Neural progenitor cell (in vitro differentiated cells): Measurements from ENCODE around the gene MED28. TPM values are rescaled to one million over a fixed set of nuclear protein-coding genes. Genes with fewer than 3 reads are reported as not detected.
A peak's percentile ranks its signal among the peaks of the same experiment; 100 is the strongest.

Source experiments
- DNase-seq: peaks from one replicate; pipeline ENCODE4 v3.0.0-alpha.2; 2016; ENCODE audit warnings: low spot score
- H2AFZ ChIP-seq: fragments of 200-600 bp; sonication (generic); replicated peaks from 2 replicates; pipeline ENCODE4 v1.6.1; 2016; ENCODE audit warnings: antibody characterized with exemption
- H3F3A ChIP-seq: fragments of 200-600 bp; sonication (generic); 2 replicates; pipeline ENCODE4 v1.6.1; 2016; ENCODE audit warnings: antibody characterized with exemption, low read depth
- H3K27ac ChIP-seq: fragments of 200-600 bp; sonication (generic); 2 replicates; pipeline ENCODE4 v1.5.1; 2016; ENCODE audit warnings: mild to moderate bottlenecking
- H3K27me3 ChIP-seq: fragments of 200-600 bp; sonication (generic); 2 replicates; pipeline ENCODE4 v1.6.1; 2016; ENCODE audit warnings: mild to moderate bottlenecking, moderate library complexity
- H3K36me3 ChIP-seq: fragments of 200-600 bp; sonication (generic); 2 replicates; pipeline ENCODE4 v1.5.1; 2016
- H3K4me1 ChIP-seq: fragments of 200-600 bp; sonication (generic); 2 replicates; pipeline ENCODE4 v1.6.1; 2016; ENCODE audit warnings: mixed run types
- H3K4me2 ChIP-seq: fragments of 200-600 bp; sonication (generic); 2 replicates; pipeline ENCODE4 v1.6.1; 2016
- H3K4me3 ChIP-seq: fragments of 200-600 bp; sonication (generic); 2 replicates; pipeline ENCODE4 v1.5.1; 2016
- H3K79me2 ChIP-seq: fragments of 200-600 bp; sonication (generic); 2 replicates; pipeline ENCODE4 v1.6.1; 2016; ENCODE audit warnings: low read depth
- H3K9ac ChIP-seq: fragments of 200-600 bp; sonication (generic); 2 replicates; pipeline ENCODE4 v1.6.1; 2016
- H3K9me3 ChIP-seq: fragments of 200-600 bp; sonication (generic); 2 replicates; pipeline ENCODE4 v1.5.1; 2016; ENCODE audit warnings: low read depth
- H4K20me1 ChIP-seq: fragments of 200-600 bp; sonication (generic); 2 replicates; pipeline ENCODE4 v1.6.1; 2016; ENCODE audit warnings: low read depth
- H3K27ac Mint-ChIP-seq: 3 replicates; pipeline ENCODE4 v1.8.0; 2021; ENCODE audit warnings: mixed read lengths
- H3K27me3 Mint-ChIP-seq: 2 replicates; pipeline ENCODE4 v1.8.0; 2022; ENCODE audit warnings: low read depth, mild to moderate bottlenecking, inconsistent platforms, moderate library complexity, mixed read lengths; ENCODE audit not compliant: insufficient read depth
- H3K36me3 Mint-ChIP-seq: 3 replicates; pipeline ENCODE4 v1.8.0; 2021; ENCODE audit warnings: mixed read lengths
- H3K4me1 Mint-ChIP-seq: 3 replicates; pipeline ENCODE4 v1.8.0; 2021; ENCODE audit warnings: mixed read lengths
- H3K4me3 Mint-ChIP-seq: 3 replicates; pipeline ENCODE4 v1.8.0; 2021; ENCODE audit warnings: mild to moderate bottlenecking, moderate library complexity, mixed read lengths
- H3K9me3 Mint-ChIP-seq: 3 replicates; pipeline ENCODE4 v1.8.0; 2020; ENCODE audit warnings: mixed read lengths
- CTCF ChIP-seq: fragments of 200-600 bp; sonication (generic); IDR thresholded peaks from 2 replicates; pipeline ENCODE4 v1.5.1; 2017; ENCODE audit warnings: antibody characterized with exemption, mild to moderate bottlenecking
- EZH2 ChIP-seq: fragments of 200-600 bp; sonication (generic); IDR thresholded peaks from 2 replicates; pipeline ENCODE4 v1.6.1; 2017; ENCODE audit warnings: antibody characterized with exemption, mild to moderate bottlenecking, moderate library complexity
- EZH2phosphoT487 ChIP-seq: fragments of 200-600 bp; sonication (generic); IDR thresholded peaks from 2 replicates; pipeline ENCODE4 v1.6.1; 2017; ENCODE audit warnings: antibody characterized with exemption
- total RNA-seq: library from RNA; depleted of rRNA; stranded (reverse); fragments of >200 nt; gene quantifications from 2 replicates; pipeline ENCODE4 v1.2.3, GENCODE V29; 2015; ENCODE audit warnings: low replicate concordance

MED28 gene
- total RNA-seq, 1 donor from 2014 or later: 45.8 TPM

- peak; percentile 90 for DNase-seq
- Histone ChIP-seq H3K4me3 (no peak overlapping the region), H3F3A (peaks cover 26% of the 10 kb centered on the region), H3K4me2 (no peak overlapping the region), H3K36me3 (peaks cover 6% of the 10 kb centered on the region), H3K4me1 (peaks cover 6% of the 10 kb centered on the region), H3K27ac (peak overlapping the region; percentile 17), H2AFZ (no peak overlapping the region), H3K27me3 (no peaks in the 10 kb centered on the region), H3K79me2 (no peaks in the 10 kb centered on the region), H4K20me1 (peaks cover 9% of the 10 kb centered on the region), H3K9ac (no peak overlapping the region), H3K9me3 (no peaks in the 10 kb centered on the region)
- TF ChIP-seq CTCF (peak; percentile 94), EZH2 (no peak)
- H3K36me3 Mint-ChIP-seq: peaks cover 11% of the 10 kb centered on the region
- no peak overlapping the region for H3K27ac Mint-ChIP-seq
- no peak overlapping the region for H3K4me3 Mint-ChIP-seq
- H3K9me3 Mint-ChIP-seq: no peaks in the 10 kb centered on the region
- H3K4me1 Mint-ChIP-seq: no peaks in the 10 kb centered on the region
- H3K27me3 Mint-ChIP-seq: no peaks in the 10 kb centered on the region
Measured at GRCh38 chr4:17636696-17637622, 22.5 kb downstream of the MED28 start.

DNA sequence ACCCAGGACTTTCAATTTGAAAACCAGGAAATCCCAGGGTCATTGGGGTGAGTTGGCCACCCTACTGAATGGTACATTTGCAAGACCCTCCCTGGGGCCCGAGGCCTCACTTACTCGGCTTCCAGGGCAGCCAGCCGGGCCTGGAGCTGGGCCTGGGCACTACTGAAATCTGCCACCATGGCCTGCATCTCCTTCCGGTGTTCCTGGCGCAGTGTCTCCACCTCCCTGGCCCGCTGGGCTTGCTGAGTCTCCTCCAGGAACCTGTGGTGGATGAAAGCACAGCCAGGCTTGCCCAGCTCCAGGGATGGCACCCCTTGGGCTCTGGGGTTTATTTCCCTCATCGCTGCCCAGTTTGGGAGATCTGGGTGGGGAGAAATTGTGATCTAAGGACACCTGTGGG, 24.7 kb downstream of the MED28 start:
- Mint-ChIP-seq H3K36me3 (peaks cover 21% of the 10 kb centered on the region), H3K9me3 (peaks cover 14% of the 10 kb centered on the region), H3K27me3 (no peaks in the 10 kb centered on the region), H3K27ac (peak overlapping the region; percentile 42), H3K4me3 (no peak overlapping the region), H3K4me1 (no peaks in the 10 kb centered on the region)
- H3K4me2 ChIP-seq: no peak overlapping the region
- peaks cover 23% of the 10 kb centered on the region for H3F3A ChIP-seq
- H3K36me3 ChIP-seq: peaks cover 6% of the 10 kb centered on the region
- H3K4me1 ChIP-seq: no peaks in the 10 kb centered on the region
- no peak for TF ChIP-seq CTCF
- H3K79me2 ChIP-seq: no peaks in the 10 kb centered on the region
- H3K9me3 ChIP-seq: no peaks in the 10 kb centered on the region
- no peak overlapping the region for H2AFZ ChIP-seq
- H3K4me3 ChIP-seq: no peak overlapping the region
- no peak overlapping the region for H3K9ac ChIP-seq
- DNase-seq: no peak
- peaks cover 4% of the 10 kb centered on the region for H4K20me1 ChIP-seq
- no peaks in the 10 kb centered on the region for H3K27me3 ChIP-seq
- H3K27ac ChIP-seq: no peak overlapping the region

- no peaks in the 10 kb centered on the region for H4K20me1 ChIP-seq
- no peak overlapping the region for H2AFZ ChIP-seq
- H3K27me3 Mint-ChIP-seq: peaks cover 5% of the 10 kb centered on the region
- peaks cover 16% of the 10 kb centered on the region for H3K36me3 Mint-ChIP-seq
- no peaks in the 10 kb centered on the region for H3K4me1 Mint-ChIP-seq
- H3K4me2 ChIP-seq: no peak overlapping the region
- no peak overlapping the region for H3K9ac ChIP-seq
- H3K27ac ChIP-seq: no peak overlapping the region
- H3K79me2 ChIP-seq: no peaks in the 10 kb centered on the region
- no peaks in the 10 kb centered on the region for H3K27me3 ChIP-seq
- H3K9me3 Mint-ChIP-seq: peaks cover 16% of the 10 kb centered on the region
- DNase-seq: no peak
- H3K9me3 ChIP-seq: no peaks in the 10 kb centered on the region
- no peak overlapping the region for H3K27ac Mint-ChIP-seq
- no peak overlapping the region for H3K4me3 Mint-ChIP-seq
- H3F3A ChIP-seq: no peaks in the 10 kb centered on the region
- no peak for TF ChIP-seq EZH2phosphoT487
- TF ChIP-seq EZH2: no peak
- no peak for TF ChIP-seq CTCF
- no peaks in the 10 kb centered on the region for H3K4me1 ChIP-seq
- H3K36me3 ChIP-seq: no peaks in the 10 kb centered on the region
- H3K4me3 ChIP-seq: no peak overlapping the region
Measured at GRCh38 chr4:17642398-17642783, 27.9 kb downstream of the MED28 start.
